OCI-LY1 (cell line): ENCODE results near the gene LCN9.

ENCODE experiments used
- H2AFZ ChIP-seq: fragments of 200-600 bp; sonication (generic), shearing (Covaris generic); 2 replicates; pipeline ENCODE4 v1.6.0; 2014; ENCODE audit warnings: antibody characterized with exemption, mild to moderate bottlenecking, low read length
- H3F3A ChIP-seq: fragments of 200-600 bp; sonication (generic), shearing (Covaris generic); 2 replicates; pipeline ENCODE4 v1.6.0; 2014; ENCODE audit warnings: mild to moderate bottlenecking, antibody characterized with exemption, low read length, moderate library complexity; ENCODE audit not compliant: insufficient read depth
- H3K27ac ChIP-seq: fragments of 200-600 bp; sonication (generic); 2 replicates; pipeline ENCODE4 v1.5.1; 2014; ENCODE audit warnings: low read length, mixed run types, mild to moderate bottlenecking, low read depth; ENCODE audit not compliant: poor library complexity, severe bottlenecking
- H3K27me3 ChIP-seq: fragments of 200-600 bp; sonication (generic); 2 replicates; pipeline ENCODE4 v1.6.0; 2014; ENCODE audit warnings: antibody characterized with exemption, mild to moderate bottlenecking, low read length, moderate library complexity; ENCODE audit not compliant: insufficient read depth
- H3K36me3 ChIP-seq: fragments of 200-600 bp; sonication (generic); 2 replicates; pipeline ENCODE4 v1.6.1; 2014; ENCODE audit warnings: mild to moderate bottlenecking, antibody characterized with exemption, low read length, moderate library complexity, mixed read lengths; ENCODE audit not compliant: insufficient read depth
- H3K4me1 ChIP-seq: fragments of 200-600 bp; sonication (generic); 2 replicates; pipeline ENCODE4 v1.5.1; 2014; ENCODE audit warnings: mild to moderate bottlenecking, low read length, moderate library complexity; ENCODE audit not compliant: insufficient read depth, severe bottlenecking
- H3K4me2 ChIP-seq: fragments of 200-600 bp; sonication (generic), shearing (Covaris generic); 2 replicates; pipeline ENCODE4 v1.6.1; 2014; ENCODE audit warnings: low read length
- H3K4me3 ChIP-seq: fragments of 200-600 bp; sonication (generic); 2 replicates; pipeline ENCODE4 v1.5.1; 2014; ENCODE audit warnings: low read length, low read depth, mild to moderate bottlenecking, mixed read lengths; ENCODE audit not compliant: poor library complexity, severe bottlenecking
- H3K79me2 ChIP-seq: fragments of 200-600 bp; shearing (Covaris generic); 2 replicates; pipeline ENCODE4 v1.6.1; 2016; ENCODE audit warnings: mixed run types, low read length, mixed read lengths; ENCODE audit not compliant: insufficient read depth
- H3K9ac ChIP-seq: fragments of 200-600 bp; sonication (generic), shearing (Covaris generic); 2 replicates; pipeline ENCODE4 v1.6.1; 2014; ENCODE audit warnings: mild to moderate bottlenecking, low read length, mixed read lengths
- H3K9me2 ChIP-seq: fragments of 200-600 bp; sonication (generic), shearing (Covaris generic); 2 replicates; pipeline ENCODE4 v1.6.1; 2014; ENCODE audit warnings: low read depth, mild to moderate bottlenecking, low read length, mixed read lengths
- H3K9me3 ChIP-seq: fragments of 200-600 bp; shearing (Covaris generic); 2 replicates; pipeline ENCODE4 v1.6.1; 2014; ENCODE audit warnings: low read length, mixed read lengths
- H4K20me1 ChIP-seq: fragments of 200-600 bp; sonication (generic), shearing (Covaris generic); 2 replicates; pipeline ENCODE4 v1.6.0; 2016; ENCODE audit warnings: mild to moderate bottlenecking, low read length; ENCODE audit not compliant: insufficient read depth
- CTCF ChIP-seq: fragments of 200-600 bp; sonication (generic), shearing (Covaris generic); IDR thresholded peaks from 2 replicates; pipeline ENCODE4 v1.5.1; 2017; ENCODE audit warnings: mild to moderate bottlenecking, antibody characterized with exemption, low read length, moderate library complexity, mixed read lengths
- EZH2 ChIP-seq: fragments of 200-600 bp; sonication (generic), shearing (Covaris generic); IDR thresholded peaks from 2 replicates; pipeline ENCODE4 v1.8.0; 2017; ENCODE audit warnings: borderline replicate concordance, mixed run types, mild to moderate bottlenecking, antibody characterized with exemption, low read length, moderate library complexity, mixed read lengths

The LCN9 gene

DNA sequence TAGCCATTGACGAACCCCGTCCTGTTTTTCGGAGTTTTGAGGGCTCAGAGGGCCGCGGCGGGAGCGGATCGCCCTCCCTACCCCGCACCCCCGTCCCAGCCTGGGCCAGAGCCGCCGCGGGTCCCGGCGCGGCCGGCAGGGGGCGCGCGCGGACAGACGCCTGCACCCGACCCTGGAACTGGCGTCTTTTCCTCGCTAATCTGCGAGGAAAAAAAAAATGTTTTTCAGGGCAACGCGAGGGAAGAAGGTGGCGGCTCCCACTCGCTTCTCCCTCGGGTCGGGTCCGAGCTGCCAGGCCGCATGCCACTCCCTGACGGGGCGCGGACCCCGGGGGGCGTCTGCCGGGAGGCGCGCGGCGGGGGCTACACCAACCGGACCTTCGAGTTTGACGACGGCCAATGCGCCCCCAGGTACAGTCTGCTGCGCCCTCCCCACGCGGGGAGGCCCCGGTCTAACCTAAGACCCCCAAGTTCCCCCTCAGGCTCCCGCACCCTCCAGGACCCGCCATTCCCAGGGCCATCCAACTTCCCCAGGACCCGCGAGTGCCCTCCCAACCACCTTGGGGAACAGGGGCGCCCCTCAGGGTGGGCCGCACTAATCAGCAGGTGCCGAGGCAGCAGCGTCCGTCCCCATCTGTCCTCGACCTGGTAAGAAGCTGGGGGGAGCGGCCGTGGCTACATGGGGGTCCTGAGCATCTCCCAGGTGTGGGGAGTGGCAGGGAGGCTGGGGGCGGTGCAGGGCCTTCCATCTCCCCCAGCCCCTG, 39.0 kb downstream of the LCN9 start, which contains the start of gene KCNT1:
TSS of gene KCNT1 (plus strand) at position 227 of the 763 bp plus-strand sequence. CDS start at position 301, 74 bp downstream.
- H2AFZ ChIP-seq, result no peak within 1 kb of the TSS
- no peaks in the 10 kb centered on the region for H4K20me1 ChIP-seq
- H3F3A ChIP-seq, result no peaks in the 10 kb centered on the region
- no peaks in the 10 kb centered on the region for H3K9me2 ChIP-seq
- no peaks in the 10 kb centered on the region for H3K27me3 ChIP-seq
- no peaks in the 10 kb centered on the region for H3K9me3 ChIP-seq
- TF ChIP-seq EZH2 (no peak), CTCF (peak; percentile 78)
- no peak within 1 kb of the TSS for H3K27ac ChIP-seq
- no peaks in the 10 kb centered on the region for H3K79me2 ChIP-seq
- no peaks in the 10 kb centered on the region for H3K36me3 ChIP-seq
- H3K9ac ChIP-seq, result no peak within 1 kb of the TSS
- H3K4me2 ChIP-seq, result no peak within 1 kb of the TSS
- H3K4me1 ChIP-seq, result no peaks in the 10 kb centered on the region
- H3K4me3 ChIP-seq, result no peak within 1 kb of the TSS

DNA sequence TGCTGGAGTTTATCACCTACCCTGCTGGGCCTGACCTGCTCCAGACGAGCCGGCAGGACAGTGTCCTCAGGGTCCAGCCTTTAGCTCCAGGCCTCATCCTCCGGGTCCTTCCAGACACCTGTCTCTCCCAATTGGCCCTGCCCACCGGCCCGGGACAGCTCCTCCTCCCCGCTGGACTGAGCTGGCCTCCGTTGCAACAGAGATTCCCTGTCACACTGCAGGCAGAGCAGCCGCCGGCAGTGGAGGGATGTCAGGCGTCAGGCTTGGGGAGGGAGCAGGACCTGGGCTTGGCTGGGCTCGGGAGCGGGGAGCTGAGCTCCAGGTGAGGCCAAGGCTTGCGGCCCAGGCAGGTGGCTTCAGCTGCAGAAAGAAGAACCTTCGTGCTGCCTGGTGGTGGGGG, 40.6 kb downstream of the LCN9 start:
- H3K9me3 ChIP-seq, result no peaks in the 10 kb centered on the region
- H3K9ac ChIP-seq, result no peak overlapping the region
- no peaks in the 10 kb centered on the region for H3K36me3 ChIP-seq
- H3K79me2 ChIP-seq, result no peaks in the 10 kb centered on the region
- no peak overlapping the region for H2AFZ ChIP-seq
- no peaks in the 10 kb centered on the region for H3K9me2 ChIP-seq
- no peak overlapping the region for H3K27ac ChIP-seq
- no peaks in the 10 kb centered on the region for H3K27me3 ChIP-seq
- no peaks in the 10 kb centered on the region for H3K4me1 ChIP-seq
- H3K4me2 ChIP-seq, result no peak overlapping the region
- no peaks in the 10 kb centered on the region for H3F3A ChIP-seq
- no peak overlapping the region for H3K4me3 ChIP-seq
- H4K20me1 ChIP-seq, result no peaks in the 10 kb centered on the region
- TF ChIP-seq CTCF (no peak), EZH2 (no peak)

DNA sequence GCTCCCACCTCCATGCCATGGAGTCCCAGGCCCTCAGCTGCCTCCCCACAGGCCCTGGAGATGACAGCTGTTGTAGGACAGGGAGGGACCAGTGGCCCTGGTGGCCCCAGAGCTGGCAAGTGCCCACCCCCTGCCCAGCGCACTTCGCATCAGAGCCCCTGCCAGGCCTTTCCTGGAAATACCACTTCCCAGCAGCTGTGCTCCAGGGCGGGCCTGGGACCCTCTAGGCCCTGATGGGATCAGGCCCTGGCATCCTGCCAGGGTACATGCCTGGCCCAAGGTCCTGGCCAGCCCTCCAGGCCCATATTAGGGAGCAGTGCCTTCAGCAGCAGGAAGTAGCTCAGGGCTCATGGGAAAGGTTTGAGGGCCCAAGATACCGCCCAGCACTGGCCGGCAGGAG, 41.4 kb downstream of the LCN9 start:
- no peaks in the 10 kb centered on the region for H3K27me3 ChIP-seq
- no peaks in the 10 kb centered on the region for H3K9me2 ChIP-seq
- H4K20me1 ChIP-seq, result no peaks in the 10 kb centered on the region
- no peaks in the 10 kb centered on the region for H3F3A ChIP-seq
- no peaks in the 10 kb centered on the region for H3K4me1 ChIP-seq
- no peak overlapping the region for H3K27ac ChIP-seq
- H3K9me3 ChIP-seq, result no peaks in the 10 kb centered on the region
- H3K4me2 ChIP-seq, result no peak overlapping the region
- no peak overlapping the region for H3K9ac ChIP-seq
- H3K36me3 ChIP-seq, result no peaks in the 10 kb centered on the region
- H3K79me2 ChIP-seq, result no peaks in the 10 kb centered on the region
- H2AFZ ChIP-seq, result no peak overlapping the region
- H3K4me3 ChIP-seq, result no peak overlapping the region
- no peak for TF ChIP-seq CTCF
- no peak for TF ChIP-seq EZH2
